ENCODE measurements around the gene LCE1E. TPM values are rescaled to one million over a fixed set of nuclear protein-coding genes. Genes with fewer than 3 reads are reported as not detected.

LCE1E gene, protein sequence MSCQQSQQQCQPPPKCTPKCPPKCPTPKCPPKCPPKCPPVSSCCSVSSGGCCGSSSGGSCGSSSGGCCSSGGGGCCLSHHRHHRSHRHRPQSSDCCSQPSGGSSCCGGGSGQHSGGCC
- total RNA-seq = not detected

GRCh38 chr1:152786077-152786476 is at the start of gene LCE1E:
Gene LCE1E, plus strand, starts transcription at chr1:152786257. Its CDS starts 1,043 bp downstream, at chr1:152787300.
- H3K36me3 Mint-ChIP-seq (ENCODE audit: low read depth) = no peaks in the 10 kb centered on the region
- no peak within 1 kb of the TSS for H3K27ac Mint-ChIP-seq
- DNase-seq = no peak
- peaks cover 4% of the 10 kb centered on the region for H3K4me1 Mint-ChIP-seq
- ChIA-PET CTCF (no interaction called here), POLR2A (no interaction called here)
- H3K4me3 Mint-ChIP-seq = no peak within 1 kb of the TSS
- no peaks in the 10 kb centered on the region for H3K9me3 Mint-ChIP-seq
- peaks cover 23% of the 10 kb centered on the region for H3K27me3 Mint-ChIP-seq

GRCh38 chr1:152737997-152738396 is 48.1 kb upstream of the LCE1E start:
- POLR2A ChIA-PET = no interaction called here
- DNase-seq = no peak
- Mint-ChIP-seq H3K27me3 (peaks cover 2% of the 10 kb centered on the region), H3K27ac (no peak overlapping the region), H3K4me3 (no peak overlapping the region), H3K4me1 (no peaks in the 10 kb centered on the region), H3K36me3 (ENCODE audit: low read depth) (no peaks in the 10 kb centered on the region), H3K9me3 (no peaks in the 10 kb centered on the region)
- CTCF ChIA-PET = no interaction called here

DNA sequence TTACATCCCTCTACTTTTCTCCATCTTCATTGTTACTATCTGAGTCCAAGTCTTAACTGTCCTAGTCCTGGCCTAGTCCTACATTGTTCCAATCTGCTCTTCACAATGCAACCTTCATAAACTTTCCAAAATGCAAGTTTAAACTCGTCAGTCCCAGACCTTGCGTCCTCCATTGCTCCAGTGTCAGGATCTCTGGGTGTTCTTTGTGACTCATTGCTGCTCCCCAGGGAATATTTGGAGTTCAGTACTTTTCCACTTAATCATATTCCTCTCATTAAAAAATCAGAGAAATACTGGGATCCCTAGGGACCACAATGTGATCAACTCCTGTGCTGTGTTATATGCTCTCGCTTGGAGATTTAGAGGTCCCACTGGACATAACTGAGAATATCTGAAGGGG is 46.2 kb upstream of the LCE1E start:
- ChIA-PET CTCF (no interaction called here), POLR2A (no interaction called here)
- no peaks in the 10 kb centered on the region for H3K4me1 Mint-ChIP-seq
- no peaks in the 10 kb centered on the region for H3K9me3 Mint-ChIP-seq
- no peak overlapping the region for H3K27ac Mint-ChIP-seq
- H3K36me3 Mint-ChIP-seq (ENCODE audit: low read depth) = no peaks in the 10 kb centered on the region
- no peak for DNase-seq
- peaks cover 2% of the 10 kb centered on the region for H3K27me3 Mint-ChIP-seq
- no peak overlapping the region for H3K4me3 Mint-ChIP-seq

GRCh38 chr1:152741656-152742055 is 44.4 kb upstream of the LCE1E start:
- Mint-ChIP-seq H3K4me1 (no peaks in the 10 kb centered on the region), H3K27ac (no peak overlapping the region)

GRCh38 chr1:152743371-152744145 is 42.5 kb upstream of the LCE1E start:
- Mint-ChIP-seq H3K9me3 (no peaks in the 10 kb centered on the region), H3K27ac (no peak overlapping the region)
- CTCF ChIA-PET = no interaction called here

More at GRCh38 chr1:152741656-152742055, 44.4 kb upstream of the LCE1E start:
- DNase-seq = no peak
- ChIA-PET POLR2A (no interaction called here), CTCF (no interaction called here)
- H3K36me3 Mint-ChIP-seq (ENCODE audit: low read depth) = no peaks in the 10 kb centered on the region
- no peaks in the 10 kb centered on the region for H3K9me3 Mint-ChIP-seq
- H3K4me3 Mint-ChIP-seq = no peak overlapping the region
- peaks cover 5% of the 10 kb centered on the region for H3K27me3 Mint-ChIP-seq

DNA sequence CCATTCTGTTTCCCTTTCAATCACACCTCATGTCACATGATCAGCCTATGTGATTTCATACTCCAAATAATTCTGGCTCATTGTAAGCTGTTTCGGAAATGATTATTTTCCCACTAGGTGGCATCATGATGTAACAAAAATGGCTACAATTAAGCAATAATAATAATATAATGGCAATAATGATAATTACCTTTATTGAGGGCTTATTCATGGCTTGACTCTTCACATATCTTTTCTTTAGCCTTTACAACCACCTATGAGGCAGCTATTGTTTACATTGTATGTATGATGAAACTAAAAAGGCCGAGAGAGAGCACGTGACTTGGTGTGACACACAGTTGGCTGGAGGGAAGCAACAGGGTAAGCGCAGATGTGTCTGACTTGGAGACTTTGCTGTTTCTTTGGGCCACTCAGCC is 40.8 kb upstream of the LCE1E start:
- Mint-ChIP-seq H3K27ac (no peak overlapping the region), H3K9me3 (no peaks in the 10 kb centered on the region), H3K27me3 (peaks cover 10% of the 10 kb centered on the region), H3K4me1 (no peaks in the 10 kb centered on the region), H3K4me3 (no peak overlapping the region), H3K36me3 (ENCODE audit: low read depth) (no peaks in the 10 kb centered on the region)
- ChIA-PET CTCF (interaction anchor here (1.0 kb wide), 1 partner anchor 10 kb away, joined by 3 read pairs; no protein-coding TSS in a partner anchor), POLR2A (no interaction called here)
- no peak for DNase-seq

More at GRCh38 chr1:152743371-152744145, 42.5 kb upstream of the LCE1E start:
- POLR2A ChIA-PET = no interaction called here
- Mint-ChIP-seq H3K27me3 (peaks cover 5% of the 10 kb centered on the region), H3K4me1 (no peaks in the 10 kb centered on the region), H3K4me3 (no peak overlapping the region), H3K36me3 (ENCODE audit: low read depth) (no peaks in the 10 kb centered on the region)
- no peak for DNase-seq

GRCh38 chr1:152745765-152746444 is 40.2 kb upstream of the LCE1E start:
- Mint-ChIP-seq H3K4me1 (no peaks in the 10 kb centered on the region), H3K36me3 (ENCODE audit: low read depth) (no peaks in the 10 kb centered on the region), H3K4me3 (no peak overlapping the region), H3K27ac (no peak overlapping the region), H3K9me3 (no peaks in the 10 kb centered on the region), H3K27me3 (peaks cover 14% of the 10 kb centered on the region)
- CTCF ChIA-PET = no interaction called here
- DNase-seq = no peak
- POLR2A ChIA-PET = no interaction called here

DNA sequence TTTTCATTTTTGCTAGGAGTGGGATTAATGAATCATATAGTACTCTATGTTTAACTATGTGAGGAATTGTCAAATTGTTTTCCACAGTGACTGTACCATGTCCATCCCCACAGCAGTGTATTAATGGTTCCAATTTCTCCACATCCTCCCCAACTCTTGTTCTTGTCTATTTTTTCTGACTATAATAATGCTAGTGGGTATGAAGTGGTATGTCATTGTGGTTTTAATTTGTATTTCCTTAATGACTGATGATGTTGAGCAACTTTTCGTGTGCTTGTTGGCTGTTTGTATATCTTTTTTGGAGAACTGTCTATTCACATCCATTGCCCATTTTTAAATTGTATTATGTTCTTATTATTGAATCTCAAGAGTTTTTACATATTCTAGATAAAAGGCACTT is 38.2 kb upstream of the LCE1E start:
- Mint-ChIP-seq H3K36me3 (ENCODE audit: low read depth) (no peaks in the 10 kb centered on the region), H3K4me3 (no peak overlapping the region)
- CTCF ChIA-PET = no interaction called here

GRCh38 chr1:152752225-152752624 is 33.8 kb upstream of the LCE1E start:
- H3K27me3 Mint-ChIP-seq = peaks cover 16% of the 10 kb centered on the region
- H3K36me3 Mint-ChIP-seq (ENCODE audit: low read depth) = no peaks in the 10 kb centered on the region
- H3K9me3 Mint-ChIP-seq = no peaks in the 10 kb centered on the region
- H3K27ac Mint-ChIP-seq = no peak overlapping the region
- POLR2A ChIA-PET = no interaction called here
- no peak for DNase-seq
- CTCF ChIA-PET = no interaction called here
- no peaks in the 10 kb centered on the region for H3K4me1 Mint-ChIP-seq
- H3K4me3 Mint-ChIP-seq = no peak overlapping the region

More for the DNA sequence above, 38.2 kb upstream of the LCE1E start:
- POLR2A ChIA-PET = no interaction called here
- Mint-ChIP-seq H3K9me3 (no peaks in the 10 kb centered on the region), H3K27ac (no peak overlapping the region), H3K27me3 (peaks cover 17% of the 10 kb centered on the region), H3K4me1 (no peaks in the 10 kb centered on the region)
- no peak for DNase-seq

DNA sequence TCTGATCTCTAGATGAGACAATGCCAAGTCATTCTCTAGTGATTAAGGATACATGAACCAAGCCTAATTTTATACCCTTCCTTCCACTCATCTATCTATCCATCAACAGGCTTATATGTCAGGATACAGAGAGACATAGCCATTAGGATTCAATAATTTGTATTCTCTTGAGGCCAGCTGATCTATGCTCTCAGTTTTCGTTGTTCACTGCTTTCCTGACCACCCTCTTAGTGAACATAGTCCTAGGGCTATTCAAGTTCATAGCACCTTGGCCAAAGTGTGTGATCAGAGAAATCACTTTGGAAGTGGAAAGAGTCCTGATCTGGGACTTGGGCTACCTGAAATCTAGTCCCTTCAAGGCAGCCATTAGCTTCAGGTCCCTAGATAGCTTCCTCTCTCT is 32.5 kb upstream of the LCE1E start:
- Mint-ChIP-seq H3K9me3 (no peaks in the 10 kb centered on the region), H3K4me1 (no peaks in the 10 kb centered on the region), H3K4me3 (no peak overlapping the region), H3K27me3 (peaks cover 16% of the 10 kb centered on the region), H3K27ac (no peak overlapping the region), H3K36me3 (ENCODE audit: low read depth) (no peaks in the 10 kb centered on the region)
- ChIA-PET POLR2A (no interaction called here), CTCF (no interaction called here)
- no peak for DNase-seq

GRCh38 chr1:152756872-152757271 is 29.2 kb upstream of the LCE1E start:
- H3K36me3 Mint-ChIP-seq (ENCODE audit: low read depth) = no peaks in the 10 kb centered on the region
- CTCF ChIA-PET = no interaction called here
- peaks cover 5% of the 10 kb centered on the region for H3K27me3 Mint-ChIP-seq
- POLR2A ChIA-PET = no interaction called here
- no peaks in the 10 kb centered on the region for H3K9me3 Mint-ChIP-seq
- no peaks in the 10 kb centered on the region for H3K4me1 Mint-ChIP-seq
- DNase-seq = no peak
- no peak overlapping the region for H3K4me3 Mint-ChIP-seq
- no peak overlapping the region for H3K27ac Mint-ChIP-seq

DNA sequence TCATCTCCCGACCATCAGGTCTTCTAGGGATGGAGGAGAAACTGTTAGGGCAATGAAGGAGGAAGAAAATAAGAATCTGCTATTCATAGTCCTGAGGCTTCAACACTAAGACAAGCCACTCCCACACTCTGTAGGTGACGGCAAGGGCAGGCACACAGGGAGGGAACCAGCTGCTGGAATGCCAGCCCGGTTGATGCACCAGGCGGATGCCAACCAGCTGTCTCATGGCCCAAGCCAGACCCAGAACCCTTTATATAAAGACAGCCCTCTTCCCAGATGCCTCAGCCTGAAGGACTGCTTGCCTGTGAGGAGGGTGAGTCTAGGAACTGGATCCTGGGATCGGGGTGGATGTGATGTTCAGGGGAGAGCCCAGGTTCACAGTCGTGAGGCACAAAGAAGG is 28.3 kb upstream of the LCE1E start, which contains the start of gene KPRP:
Gene KPRP, plus strand, starts transcription at position 279 of the 400 bp plus-strand sequence. CDS start 1,564 bp downstream, outside the sequence.
- no peaks in the 10 kb centered on the region for H3K9me3 Mint-ChIP-seq
- H3K27ac Mint-ChIP-seq = no peak within 1 kb of the TSS
- CTCF ChIA-PET = no interaction called here
- peaks cover 2% of the 10 kb centered on the region for H3K27me3 Mint-ChIP-seq
- DNase-seq = no peak
- H3K36me3 Mint-ChIP-seq (ENCODE audit: low read depth) = no peaks in the 10 kb centered on the region
- POLR2A ChIA-PET = no interaction called here
- no peak within 1 kb of the TSS for H3K4me3 Mint-ChIP-seq
- no peaks in the 10 kb centered on the region for H3K4me1 Mint-ChIP-seq

DNA sequence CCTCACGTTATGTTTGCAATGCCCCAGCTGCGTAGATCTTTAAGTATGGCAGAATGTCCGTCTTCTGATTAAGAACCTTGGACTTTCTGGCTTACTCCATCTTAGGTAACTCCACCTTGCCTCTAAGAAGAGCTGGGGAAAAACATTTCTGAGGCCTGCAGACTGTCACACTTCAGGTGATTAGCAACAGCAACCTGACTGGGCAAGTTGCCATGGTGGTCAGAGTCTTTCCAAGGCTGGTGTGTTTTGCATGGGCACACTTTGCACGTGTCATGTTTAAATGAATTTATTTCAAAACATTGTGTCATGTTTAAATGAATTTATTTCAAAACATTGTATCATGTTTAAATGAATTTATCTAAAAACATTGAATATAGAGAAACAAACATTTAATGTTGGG is 27.4 kb upstream of the LCE1E start:
- no peak for DNase-seq
- no peaks in the 10 kb centered on the region for H3K27me3 Mint-ChIP-seq
- H3K27ac Mint-ChIP-seq = no peak overlapping the region
- no peaks in the 10 kb centered on the region for H3K9me3 Mint-ChIP-seq
- H3K36me3 Mint-ChIP-seq (ENCODE audit: low read depth) = no peaks in the 10 kb centered on the region
- POLR2A ChIA-PET = no interaction called here
- CTCF ChIA-PET = no interaction called here
- no peaks in the 10 kb centered on the region for H3K4me1 Mint-ChIP-seq
- H3K4me3 Mint-ChIP-seq = no peak overlapping the region

All from activated CD4-positive, alpha-beta memory T cell treated with anti-CD3 and anti-CD28 coated beads, Interleukin-2, amount 10 ng/mL, durations not matched to agents 7 days and 5 days (primary cell).